ENCODE measurements around the gene SGCE.

SGCE gene

DNA sequence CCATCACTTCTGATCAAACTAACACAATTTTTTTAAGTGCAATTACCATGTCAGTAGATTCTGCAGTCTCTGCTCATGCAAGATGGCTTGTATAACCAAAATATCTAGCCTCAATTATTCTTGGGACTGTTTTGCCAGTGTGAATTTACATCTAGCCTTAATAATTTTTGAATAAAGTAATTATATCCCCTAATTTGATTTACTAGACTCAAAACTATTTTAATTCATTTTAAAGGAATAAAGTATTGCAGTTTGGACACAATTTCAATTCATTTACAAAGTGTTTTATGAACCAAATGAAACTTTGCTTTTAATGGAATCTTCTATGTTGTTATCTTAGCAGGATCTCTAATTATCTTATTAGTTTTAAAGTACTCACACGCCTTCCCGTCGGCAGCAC, 55.7 kb downstream of the SGCE start:
- H3F3A ChIP-seq (ENCODE audit: insufficient read depth, low read length): no peaks in the 10 kb centered on the region
- H4K20me1 ChIP-seq (ENCODE audit: insufficient read depth, low read length): no peaks in the 10 kb centered on the region
- H2AFZ ChIP-seq (ENCODE audit: low read length): no peak overlapping the region
- H3K9me2 ChIP-seq (ENCODE audit: low read depth, low read length): no peaks in the 10 kb centered on the region
- TF ChIP-seq, protein P1, sequence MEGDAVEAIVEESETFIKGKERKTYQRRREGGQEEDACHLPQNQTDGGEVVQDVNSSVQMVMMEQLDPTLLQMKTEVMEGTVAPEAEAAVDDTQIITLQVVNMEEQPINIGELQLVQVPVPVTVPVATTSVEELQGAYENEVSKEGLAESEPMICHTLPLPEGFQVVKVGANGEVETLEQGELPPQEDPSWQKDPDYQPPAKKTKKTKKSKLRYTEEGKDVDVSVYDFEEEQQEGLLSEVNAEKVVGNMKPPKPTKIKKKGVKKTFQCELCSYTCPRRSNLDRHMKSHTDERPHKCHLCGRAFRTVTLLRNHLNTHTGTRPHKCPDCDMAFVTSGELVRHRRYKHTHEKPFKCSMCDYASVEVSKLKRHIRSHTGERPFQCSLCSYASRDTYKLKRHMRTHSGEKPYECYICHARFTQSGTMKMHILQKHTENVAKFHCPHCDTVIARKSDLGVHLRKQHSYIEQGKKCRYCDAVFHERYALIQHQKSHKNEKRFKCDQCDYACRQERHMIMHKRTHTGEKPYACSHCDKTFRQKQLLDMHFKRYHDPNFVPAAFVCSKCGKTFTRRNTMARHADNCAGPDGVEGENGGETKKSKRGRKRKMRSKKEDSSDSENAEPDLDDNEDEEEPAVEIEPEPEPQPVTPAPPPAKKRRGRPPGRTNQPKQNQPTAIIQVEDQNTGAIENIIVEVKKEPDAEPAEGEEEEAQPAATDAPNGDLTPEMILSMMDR (IDR thresholded peaks at IDR 0.05; ENCODE audit: low read length): no peak
- no peak for TF ChIP-seq EZH2 (IDR thresholded peaks at IDR 0.05; ENCODE audit: borderline replicate concordance, low read length)
- H3K4me2 ChIP-seq (ENCODE audit: low read length): no peak overlapping the region
- H3K27me3 ChIP-seq (ENCODE audit: insufficient read depth, low read length): no peaks in the 10 kb centered on the region
- no peaks in the 10 kb centered on the region for H3K9me3 ChIP-seq (ENCODE audit: low read length)
- no peaks in the 10 kb centered on the region for H3K79me2 ChIP-seq (ENCODE audit: insufficient read depth, low read length)
- peaks cover 6% of the 10 kb centered on the region; the same call in 1 of the 2 replicates for H3K36me3 ChIP-seq (ENCODE audit: insufficient read depth, low read length)
- H3K9ac ChIP-seq (ENCODE audit: low read length): no peak overlapping the region
- no peak overlapping the region for H3K4me3 ChIP-seq (ENCODE audit: low read depth, low read length, poor library complexity, severe bottlenecking)
- H3K4me1 ChIP-seq (ENCODE audit: insufficient read depth, low read length, severe bottlenecking): no peaks in the 10 kb centered on the region
- no peak overlapping the region for H3K27ac ChIP-seq (ENCODE audit: low read depth, low read length, poor library complexity, severe bottlenecking)

DNA sequence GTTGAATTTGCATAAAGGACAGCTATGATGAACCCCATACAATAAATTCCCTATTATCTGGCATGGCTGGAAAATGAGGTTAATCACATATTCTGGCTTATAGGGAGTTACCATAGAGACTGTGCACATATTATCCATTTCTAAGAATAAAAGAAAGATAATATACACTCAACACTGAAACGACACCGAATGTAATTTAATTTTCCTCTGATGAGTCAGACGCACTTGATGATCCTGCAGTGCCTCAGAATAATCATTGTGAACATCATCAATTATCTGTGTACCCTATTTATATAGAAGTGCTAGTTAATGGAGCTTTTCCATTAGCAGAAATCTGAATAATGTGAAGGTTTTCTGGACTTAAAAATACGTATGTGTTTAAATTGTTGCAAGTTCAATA, 60.2 kb downstream of the SGCE start:
- Histone ChIP-seq H3K36me3 (ENCODE audit: insufficient read depth, low read length) (no peaks in the 10 kb centered on the region), H3K4me3 (ENCODE audit: low read depth, low read length, poor library complexity, severe bottlenecking) (no peak overlapping the region), H3K27ac (ENCODE audit: low read depth, low read length, poor library complexity, severe bottlenecking) (no peak overlapping the region), H3K9ac (ENCODE audit: low read length) (no peak overlapping the region), H3F3A (ENCODE audit: insufficient read depth, low read length) (no peaks in the 10 kb centered on the region), H3K9me3 (ENCODE audit: low read length) (no peaks in the 10 kb centered on the region), H3K27me3 (ENCODE audit: insufficient read depth, low read length) (no peaks in the 10 kb centered on the region), H4K20me1 (ENCODE audit: insufficient read depth, low read length) (no peaks in the 10 kb centered on the region), H3K4me1 (ENCODE audit: insufficient read depth, low read length, severe bottlenecking) (peaks cover 14% of the 10 kb centered on the region), H3K4me2 (ENCODE audit: low read length) (no peak overlapping the region), H3K79me2 (ENCODE audit: insufficient read depth, low read length) (no peaks in the 10 kb centered on the region), H3K9me2 (ENCODE audit: low read depth, low read length) (no peaks in the 10 kb centered on the region), H2AFZ (ENCODE audit: low read length) (no peak overlapping the region)
- TF ChIP-seq, protein P1 (IDR thresholded peaks at IDR 0.05; ENCODE audit: low read length): no peak
- TF ChIP-seq EZH2 (IDR thresholded peaks at IDR 0.05; ENCODE audit: borderline replicate concordance, low read length): no peak

DNA sequence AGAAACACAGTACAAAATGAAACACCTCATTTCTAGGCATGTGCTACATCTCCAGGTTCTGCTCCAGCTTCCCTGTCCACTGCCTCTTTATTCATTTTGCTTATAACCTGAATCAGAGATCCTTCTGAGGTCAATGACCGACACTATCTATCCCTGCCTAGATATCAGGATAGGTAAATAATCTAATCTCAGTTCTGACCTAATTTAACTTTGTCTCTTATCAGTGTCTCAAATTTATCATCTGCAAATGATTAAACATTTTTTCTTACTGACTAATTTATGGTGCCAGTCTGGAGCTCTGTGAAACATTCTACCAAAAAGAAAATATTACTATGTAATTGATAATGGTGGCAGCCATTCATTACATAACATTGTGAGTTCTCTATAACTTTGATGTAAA, 61.1 kb downstream of the SGCE start:
- H3K4me3 ChIP-seq (ENCODE audit: low read depth, low read length, poor library complexity, severe bottlenecking): no peak overlapping the region
- H3K9me3 ChIP-seq (ENCODE audit: low read length): no peaks in the 10 kb centered on the region
- H3K4me2 ChIP-seq (ENCODE audit: low read length): no peak overlapping the region
- no peak overlapping the region for H3K9ac ChIP-seq (ENCODE audit: low read length)
- H2AFZ ChIP-seq (ENCODE audit: low read length): no peak overlapping the region
- H3K27me3 ChIP-seq (ENCODE audit: insufficient read depth, low read length): no peaks in the 10 kb centered on the region
- no peaks in the 10 kb centered on the region for H3K9me2 ChIP-seq (ENCODE audit: low read depth, low read length)
- H3K4me1 ChIP-seq (ENCODE audit: insufficient read depth, low read length, severe bottlenecking): peaks cover 17% of the 10 kb centered on the region
- no peaks in the 10 kb centered on the region for H3K79me2 ChIP-seq (ENCODE audit: insufficient read depth, low read length)
- H3K27ac ChIP-seq (ENCODE audit: low read depth, low read length, poor library complexity, severe bottlenecking): no peak overlapping the region
- H4K20me1 ChIP-seq (ENCODE audit: insufficient read depth, low read length): no peaks in the 10 kb centered on the region
- TF ChIP-seq EZH2 (IDR thresholded peaks at IDR 0.05; ENCODE audit: borderline replicate concordance, low read length): no peak
- TF ChIP-seq, protein P1 (IDR thresholded peaks at IDR 0.05; ENCODE audit: low read length): no peak
- no peaks in the 10 kb centered on the region for H3K36me3 ChIP-seq (ENCODE audit: insufficient read depth, low read length)
- H3F3A ChIP-seq (ENCODE audit: insufficient read depth, low read length): no peaks in the 10 kb centered on the region

Data from OCI-LY1 (cell line).